HG03457 (cell line): ENCODE results near the gene RAD23B.

Experiments
- ATAC-seq: cut with Tn5 transposase; IDR thresholded peaks from one replicate; pipeline ENCODE4 v1.9.1; 2021; ENCODE audit warnings: moderate number of reproducible peaks; ENCODE audit not compliant: unreplicated experiment

Gene RAD23B

GRCh38 chr9:107368696-107369095 lies 85.6 kb downstream of the RAD23B start:
- no peak for ATAC-seq

GRCh38 chr9:107373809-107374208 lies 90.7 kb downstream of the RAD23B start:
- no peak for ATAC-seq

GRCh38 chr9:107375001-107375400 lies 91.9 kb downstream of the RAD23B start:
- no peak for ATAC-seq

- ATAC-seq, result no peak
These were observed 92.7 kb downstream of the RAD23B start for GRCh38 chr9:107375651-107376369.

GRCh38 chr9:107378006-107378405 lies 94.9 kb downstream of the RAD23B start:
- no peak for ATAC-seq
